ENCODE data around the gene SPDYE5. TPM values are rescaled to one million over a fixed set of nuclear protein-coding genes. Genes with fewer than 3 reads are reported as not detected.

SPDYE5 gene
- total RNA-seq, 1 donor from 2014 or later: not detected

- H3K4me1 ChIP-seq (ENCODE audit: insufficient read depth, low read length): peaks cover 16% of the 10 kb centered on the region
- no peak overlapping the region for H3K4me3 ChIP-seq (ENCODE audit: insufficient read depth, low read depth, low read length)
- DNase-seq (ENCODE audit: low read depth) (no peak), FAIRE-seq (no peak)
- H3K9me3 ChIP-seq (ENCODE audit: insufficient read depth, low read depth, low read length): no peaks in the 10 kb centered on the region
- no peak overlapping the region for H2AFZ ChIP-seq (ENCODE audit: low read depth, low read length)
- H3K79me2 ChIP-seq (ENCODE audit: insufficient read depth, low read length): peaks cover 16% of the 10 kb centered on the region
- H3K27me3 ChIP-seq (ENCODE audit: insufficient read depth, low read length): no peaks in the 10 kb centered on the region
- no peak overlapping the region for H3K9ac ChIP-seq (ENCODE audit: low read length)
- no peaks in the 10 kb centered on the region for H3K9me3 Mint-ChIP-seq (ENCODE audit: unreplicated experiment)
- H3K4me1 Mint-ChIP-seq (ENCODE audit: low read depth, unreplicated experiment): peaks cover 17% of the 10 kb centered on the region
- H3K36me3 ChIP-seq (ENCODE audit: insufficient read depth, low read length): no peaks in the 10 kb centered on the region
- peaks cover 3% of the 10 kb centered on the region for H3K36me3 Mint-ChIP-seq (ENCODE audit: low read depth, unreplicated experiment)
- no peak overlapping the region for H3K4me3 Mint-ChIP-seq (ENCODE audit: unreplicated experiment)
- no peak overlapping the region for H3K4me2 ChIP-seq (ENCODE audit: low read length)
- no peak overlapping the region for H3K27ac Mint-ChIP-seq (ENCODE audit: unreplicated experiment)
- TF ChIP-seq, protein P1, sequence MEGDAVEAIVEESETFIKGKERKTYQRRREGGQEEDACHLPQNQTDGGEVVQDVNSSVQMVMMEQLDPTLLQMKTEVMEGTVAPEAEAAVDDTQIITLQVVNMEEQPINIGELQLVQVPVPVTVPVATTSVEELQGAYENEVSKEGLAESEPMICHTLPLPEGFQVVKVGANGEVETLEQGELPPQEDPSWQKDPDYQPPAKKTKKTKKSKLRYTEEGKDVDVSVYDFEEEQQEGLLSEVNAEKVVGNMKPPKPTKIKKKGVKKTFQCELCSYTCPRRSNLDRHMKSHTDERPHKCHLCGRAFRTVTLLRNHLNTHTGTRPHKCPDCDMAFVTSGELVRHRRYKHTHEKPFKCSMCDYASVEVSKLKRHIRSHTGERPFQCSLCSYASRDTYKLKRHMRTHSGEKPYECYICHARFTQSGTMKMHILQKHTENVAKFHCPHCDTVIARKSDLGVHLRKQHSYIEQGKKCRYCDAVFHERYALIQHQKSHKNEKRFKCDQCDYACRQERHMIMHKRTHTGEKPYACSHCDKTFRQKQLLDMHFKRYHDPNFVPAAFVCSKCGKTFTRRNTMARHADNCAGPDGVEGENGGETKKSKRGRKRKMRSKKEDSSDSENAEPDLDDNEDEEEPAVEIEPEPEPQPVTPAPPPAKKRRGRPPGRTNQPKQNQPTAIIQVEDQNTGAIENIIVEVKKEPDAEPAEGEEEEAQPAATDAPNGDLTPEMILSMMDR (IDR thresholded peaks at IDR 0.05; ENCODE audit: insufficient read depth, low read depth, low read length): no peak
- TF ChIP-seq EZH2 (IDR thresholded peaks at IDR 0.05; ENCODE audit: insufficient read depth, low read length): no peak
- no peaks in the 10 kb centered on the region for H3K27me3 Mint-ChIP-seq (ENCODE audit: low read depth, unreplicated experiment)
- H3K27ac ChIP-seq (ENCODE audit: low read depth, low read length): no peak overlapping the region
- peaks cover 10% of the 10 kb centered on the region for H4K20me1 ChIP-seq (ENCODE audit: insufficient read depth, low read length)
Measured at GRCh38 chr7:75531359-75531821, 39.3 kb downstream of the SPDYE5 start.

DNA sequence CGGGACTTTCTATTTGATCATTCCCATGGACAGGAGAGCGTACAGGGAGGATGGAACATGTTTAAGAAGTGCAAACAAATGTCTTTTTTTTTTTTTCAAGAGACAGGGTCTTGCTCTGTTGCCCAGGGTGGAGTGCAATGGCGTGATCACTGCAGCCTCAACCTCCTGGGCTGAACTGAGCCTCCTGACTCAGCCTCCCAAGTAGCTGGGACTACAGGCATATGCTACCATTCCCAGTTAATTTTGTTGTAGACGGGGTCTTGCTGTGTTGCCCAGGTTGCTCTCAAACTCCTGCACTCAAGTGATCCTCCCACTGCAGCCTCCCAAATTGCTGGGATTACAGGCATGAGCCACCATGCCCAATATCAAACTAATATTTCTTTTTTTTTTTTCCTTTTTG, 40.5 kb downstream of the SPDYE5 start:
- FAIRE-seq (no peak), DNase-seq (ENCODE audit: low read depth) (no peak)
- H3K4me3 Mint-ChIP-seq (ENCODE audit: unreplicated experiment): no peak overlapping the region
- TF ChIP-seq EZH2 (IDR thresholded peaks at IDR 0.05; ENCODE audit: insufficient read depth, low read length): no peak
- TF ChIP-seq, protein P1 (IDR thresholded peaks at IDR 0.05; ENCODE audit: insufficient read depth, low read depth, low read length): no peak
- no peak overlapping the region for H3K27ac Mint-ChIP-seq (ENCODE audit: unreplicated experiment)
- Histone ChIP-seq H3K36me3 (ENCODE audit: insufficient read depth, low read length) (no peaks in the 10 kb centered on the region), H3K9ac (ENCODE audit: low read length) (no peak overlapping the region), H3K4me2 (ENCODE audit: low read length) (no peak overlapping the region), H3K79me2 (ENCODE audit: insufficient read depth, low read length) (peaks cover 3% of the 10 kb centered on the region), H4K20me1 (ENCODE audit: insufficient read depth, low read length) (no peaks in the 10 kb centered on the region), H3K4me3 (ENCODE audit: insufficient read depth, low read depth, low read length) (no peak overlapping the region), H3K27me3 (ENCODE audit: insufficient read depth, low read length) (no peaks in the 10 kb centered on the region), H3K4me1 (ENCODE audit: insufficient read depth, low read length) (peaks cover 10% of the 10 kb centered on the region), H3K9me3 (ENCODE audit: insufficient read depth, low read depth, low read length) (no peaks in the 10 kb centered on the region), H3K27ac (ENCODE audit: low read depth, low read length) (no peak overlapping the region), H2AFZ (ENCODE audit: low read depth, low read length) (no peak overlapping the region)
- H3K36me3 Mint-ChIP-seq (ENCODE audit: low read depth, unreplicated experiment): peaks cover 8% of the 10 kb centered on the region
- no peaks in the 10 kb centered on the region for H3K27me3 Mint-ChIP-seq (ENCODE audit: low read depth, unreplicated experiment)
- H3K4me1 Mint-ChIP-seq (ENCODE audit: low read depth, unreplicated experiment): peaks cover 13% of the 10 kb centered on the region
- H3K9me3 Mint-ChIP-seq (ENCODE audit: unreplicated experiment): no peaks in the 10 kb centered on the region

GRCh38 chr7:75533926-75534325, 41.8 kb downstream of the SPDYE5 start:
- Mint-ChIP-seq H3K27me3 (ENCODE audit: low read depth, unreplicated experiment) (no peaks in the 10 kb centered on the region), H3K36me3 (ENCODE audit: low read depth, unreplicated experiment) (peaks cover 14% of the 10 kb centered on the region), H3K9me3 (ENCODE audit: unreplicated experiment) (no peaks in the 10 kb centered on the region), H3K4me3 (ENCODE audit: unreplicated experiment) (no peak overlapping the region), H3K27ac (ENCODE audit: unreplicated experiment) (no peak overlapping the region), H3K4me1 (ENCODE audit: low read depth, unreplicated experiment) (peaks cover 11% of the 10 kb centered on the region)
- Histone ChIP-seq H3K4me2 (ENCODE audit: low read length) (no peak overlapping the region), H3K79me2 (ENCODE audit: insufficient read depth, low read length) (no peaks in the 10 kb centered on the region), H3K4me3 (ENCODE audit: insufficient read depth, low read depth, low read length) (no peak overlapping the region), H3K9ac (ENCODE audit: low read length) (no peak overlapping the region), H3K36me3 (ENCODE audit: insufficient read depth, low read length) (peaks cover 4% of the 10 kb centered on the region), H3K27me3 (ENCODE audit: insufficient read depth, low read length) (no peaks in the 10 kb centered on the region), H4K20me1 (ENCODE audit: insufficient read depth, low read length) (no peaks in the 10 kb centered on the region), H3K9me3 (ENCODE audit: insufficient read depth, low read depth, low read length) (no peaks in the 10 kb centered on the region), H3K27ac (ENCODE audit: low read depth, low read length) (no peak overlapping the region), H2AFZ (ENCODE audit: low read depth, low read length) (no peak overlapping the region), H3K4me1 (ENCODE audit: insufficient read depth, low read length) (peaks cover 10% of the 10 kb centered on the region)
- no peak for FAIRE-seq
- TF ChIP-seq EZH2 (IDR thresholded peaks at IDR 0.05; ENCODE audit: insufficient read depth, low read length): no peak
- TF ChIP-seq, protein P1 (IDR thresholded peaks at IDR 0.05; ENCODE audit: insufficient read depth, low read depth, low read length): no peak
- no peak for DNase-seq (ENCODE audit: low read depth)
